PC-9 (cell line): Measurements from ENCODE around the gene NRXN2. TPM values are rescaled to one million over a fixed set of nuclear protein-coding genes. Genes with fewer than 3 reads are reported as not detected.

Experiments used
- BruUV-seq: library from RNA; stranded (reverse); fragments of 400-500 nt; replicated peaks from 2 replicates; lab custom pipeline; 2021; lab: Mats Ljungman, UMichigan
- CTCF ChIA-PET: fragments of 300-600 bp; sonication (Branson Sonifier 250); formaldehyde crosslinking; loops from one replicate; lab custom pipeline; 2022; ENCODE audit warnings: antibody characterized with exemption; lab: Charles Lee
- POLR2A ChIA-PET: fragments of 300-600 bp; sonication (Branson Sonifier 250); formaldehyde crosslinking; loops from one replicate; lab custom pipeline; 2022; ENCODE audit warnings: antibody characterized with exemption; ENCODE audit not compliant: unreplicated experiment; lab: Charles Lee
- DNase-seq, 2 experiments: peaks; one replicate each; pipeline versions ENCODE4 v3.0.0 to v3.0.0-alpha.2; 2015 to 2022; ENCODE audit warnings: mixed read lengths in 1 of 2
- H2AFZ ChIP-seq: fragments of 200-600 bp; sonication (generic); 2 replicates; pipeline ENCODE4 v1.8.1; 2017; ENCODE audit warnings: antibody characterized with exemption
- H3F3A ChIP-seq: fragments of 200-600 bp; sonication (generic); 2 replicates; pipeline ENCODE4 v1.8.1; 2017; ENCODE audit warnings: antibody characterized with exemption, mild to moderate bottlenecking, low read depth; ENCODE audit not compliant: insufficient read depth
- H3K27ac ChIP-seq: fragments of 200-600 bp; sonication (generic); 2 replicates; pipeline ENCODE4 v1.6.1; 2016; ENCODE audit warnings: mixed run types
- H3K27me3 ChIP-seq: fragments of 200-600 bp; sonication (generic); 2 replicates; pipeline ENCODE4 v1.6.1; 2016; ENCODE audit warnings: low read depth, mixed run types; ENCODE audit not compliant: insufficient read depth
- H3K36me3 ChIP-seq: fragments of 200-600 bp; sonication (generic); 2 replicates; pipeline ENCODE4 v1.6.1; 2016; ENCODE audit warnings: low read depth, mixed run types
- H3K4me1 ChIP-seq: fragments of 200-600 bp; sonication (generic); replicated peaks from 2 replicates; pipeline ENCODE4 v1.6.1; 2016; ENCODE audit warnings: mixed run types; ENCODE audit not compliant: insufficient read depth
- H3K4me2 ChIP-seq: fragments of 200-600 bp; sonication (generic); 2 replicates; pipeline ENCODE4 v1.6.1; 2017; ENCODE audit warnings: mixed run types
- H3K4me3 ChIP-seq: fragments of 200-600 bp; sonication (generic); 2 replicates; pipeline ENCODE4 v1.6.1; 2016; ENCODE audit warnings: mixed run types
- H3K79me2 ChIP-seq: fragments of 200-600 bp; sonication (generic); 2 replicates; pipeline ENCODE4 v1.6.1; 2017; ENCODE audit warnings: low read depth, mixed run types
- H3K9me2 ChIP-seq: fragments of 200-600 bp; sonication (generic); 2 replicates; pipeline ENCODE4 v1.8.1; 2017; ENCODE audit warnings: mild to moderate bottlenecking; ENCODE audit not compliant: insufficient read depth
- H3K9me3 ChIP-seq: fragments of 200-600 bp; sonication (generic); 2 replicates; pipeline ENCODE4 v1.8.1; 2016; ENCODE audit warnings: low read depth; ENCODE audit not compliant: insufficient read depth
- H4K20me1 ChIP-seq: fragments of 200-600 bp; sonication (generic); 2 replicates; pipeline ENCODE4 v1.8.1; 2017; ENCODE audit not compliant: insufficient read depth
- CTCF ChIP-seq: fragments of 200-600 bp; sonication (generic); conservative IDR thresholded peaks from 2 replicates; pipeline ENCODE4 v1.6.1; 2017; ENCODE audit warnings: mixed run types, antibody characterized with exemption, mild to moderate bottlenecking, moderate library complexity
- EZH2 ChIP-seq: fragments of 200-600 bp; sonication (generic); IDR thresholded peaks from 2 replicates; pipeline ENCODE4 v1.8.0; 2017; ENCODE audit warnings: antibody characterized with exemption, low read depth
- intact Hi-C: fragments of 100-400 bp; cut with micrococcal nuclease; formaldehyde crosslinking; loops from one replicate; pipeline ENCODE4 v1.10.0; 2022; ENCODE audit not compliant: unreplicated experiment
- total RNA-seq: library from RNA; stranded (reverse); gene quantifications from 2 replicates; pipeline ENCODE4 v1.2.3, GENCODE V29; 2021

NRXN2 gene
- total RNA-seq, 1 experiment from 2014 or later, result not detected

GRCh38 chr11:64569300-64569970 lies 153.6 kb downstream of the NRXN2 start:
- H3F3A ChIP-seq, result peaks cover 8% of the 10 kb centered on the region; the same call in 1 of the 2 replicates
- H3K36me3 ChIP-seq, result no peaks in the 10 kb centered on the region
- no peaks in the 10 kb centered on the region for H3K9me3 ChIP-seq
- no peaks in the 10 kb centered on the region for H4K20me1 ChIP-seq
- no peaks in the 10 kb centered on the region for H3K27me3 ChIP-seq
- H2AFZ ChIP-seq, result no peak overlapping the region
- no peak for TF ChIP-seq EZH2
- no peak for TF ChIP-seq CTCF
- intact Hi-C loops, result no loop called here
- no peaks in the 10 kb centered on the region for H3K9me2 ChIP-seq
- BruUV-seq, result no TSS peak
- CTCF ChIA-PET, result no interaction called here
- no peak overlapping the region for H3K4me3 ChIP-seq
- no peak for DNase-seq
- no peak overlapping the region for H3K4me2 ChIP-seq
- H3K27ac ChIP-seq, result no peak overlapping the region
- no peaks in the 10 kb centered on the region for H3K79me2 ChIP-seq
- POLR2A ChIA-PET, result no interaction called here
- H3K4me1 ChIP-seq, result peaks cover 11% of the 10 kb centered on the region

GRCh38 chr11:64568584-64569140 lies 154.3 kb downstream of the NRXN2 start:
- H3K4me3 ChIP-seq, result no peak overlapping the region
- POLR2A ChIA-PET, result no interaction called here

GRCh38 chr11:64568041-64568571 lies 154.9 kb downstream of the NRXN2 start:
- no peaks in the 10 kb centered on the region for H3K79me2 ChIP-seq
- H2AFZ ChIP-seq, result no peak overlapping the region
- TF ChIP-seq CTCF (no peak), EZH2 (no peak)
- no peak overlapping the region for H3K4me3 ChIP-seq
- H3K27ac ChIP-seq, result no peak overlapping the region
- H3F3A ChIP-seq, result peaks cover 8% of the 10 kb centered on the region; the same call in 1 of the 2 replicates
- no peaks in the 10 kb centered on the region for H3K9me3 ChIP-seq
- no peaks in the 10 kb centered on the region for H4K20me1 ChIP-seq
- H3K4me1 ChIP-seq, result peaks cover 11% of the 10 kb centered on the region
- CTCF ChIA-PET, result no interaction called here
- intact Hi-C loops, result no loop called here
- no TSS peak for BruUV-seq
- no peaks in the 10 kb centered on the region for H3K27me3 ChIP-seq
- H3K36me3 ChIP-seq, result no peaks in the 10 kb centered on the region
- H3K4me2 ChIP-seq, result no peak overlapping the region
- DNase-seq, result no peak
- H3K9me2 ChIP-seq, result no peaks in the 10 kb centered on the region
- POLR2A ChIA-PET, result no interaction called here

More at GRCh38 chr11:64568584-64569140, 154.3 kb downstream of the NRXN2 start:
- Histone ChIP-seq H3K9me2 (no peaks in the 10 kb centered on the region), H3K4me2 (no peak overlapping the region), H3K79me2 (no peaks in the 10 kb centered on the region), H3F3A (peaks cover 8% of the 10 kb centered on the region; the same call in 1 of the 2 replicates), H3K27ac (no peak overlapping the region), H4K20me1 (no peaks in the 10 kb centered on the region), H3K36me3 (no peaks in the 10 kb centered on the region), H3K9me3 (no peaks in the 10 kb centered on the region), H3K27me3 (no peaks in the 10 kb centered on the region), H2AFZ (no peak overlapping the region), H3K4me1 (peaks cover 11% of the 10 kb centered on the region)
- CTCF ChIA-PET, result no interaction called here
- intact Hi-C loops, result no loop called here
- DNase-seq, result no peak
- TF ChIP-seq CTCF, result no peak
- TF ChIP-seq EZH2, result no peak
- no TSS peak for BruUV-seq
